Mammary epithelial cell (primary cell): ENCODE results near the gene MCU.

Experiments used
- EZH2 ChIP-seq: IDR thresholded peaks from 2 replicates; pipeline ENCODE4 v1.6.1; 2012; ENCODE audit warnings: low read length, inconsistent platforms, borderline replicate concordance
- TF ChIP-seq, protein P1 (sequence below), 2 donors: IDR thresholded peaks in 1 of 2; conservative IDR thresholded peaks in 1 of 2; 2 replicates each; pipeline ENCODE4 v1.5.1; 2011 to 2012; ENCODE audit warnings: inconsistent platforms in 2 of 2, low read length in 2 of 2, mild to moderate bottlenecking in 2 of 2, control low read depth in 1 of 2, low read depth in 1 of 2; ENCODE audit not compliant: insufficient read depth in 1 of 2; ENCODE audit errors: extremely low read depth in 1 of 2

DNA sequence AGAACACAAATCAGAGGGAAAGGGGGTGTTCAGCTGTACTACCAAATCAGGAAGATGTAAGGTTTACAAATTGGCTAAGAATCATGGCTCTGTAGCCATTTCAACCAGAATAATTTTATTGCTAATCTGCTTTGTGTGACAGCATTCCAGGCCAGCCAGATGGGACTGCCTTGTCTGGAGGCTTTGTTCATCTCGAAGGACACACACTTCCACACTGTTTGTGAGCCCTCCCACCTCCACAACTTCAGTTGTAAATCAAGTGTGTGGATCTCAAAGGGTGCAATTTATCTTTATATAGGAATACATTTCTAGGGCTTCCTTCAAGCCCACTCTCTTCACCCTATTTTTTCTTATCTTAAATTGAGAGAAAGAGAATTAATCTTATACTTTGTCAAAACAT is 194.7 kb downstream of the MCU start:
- no peak for TF ChIP-seq EZH2
- TF ChIP-seq, protein P1, sequence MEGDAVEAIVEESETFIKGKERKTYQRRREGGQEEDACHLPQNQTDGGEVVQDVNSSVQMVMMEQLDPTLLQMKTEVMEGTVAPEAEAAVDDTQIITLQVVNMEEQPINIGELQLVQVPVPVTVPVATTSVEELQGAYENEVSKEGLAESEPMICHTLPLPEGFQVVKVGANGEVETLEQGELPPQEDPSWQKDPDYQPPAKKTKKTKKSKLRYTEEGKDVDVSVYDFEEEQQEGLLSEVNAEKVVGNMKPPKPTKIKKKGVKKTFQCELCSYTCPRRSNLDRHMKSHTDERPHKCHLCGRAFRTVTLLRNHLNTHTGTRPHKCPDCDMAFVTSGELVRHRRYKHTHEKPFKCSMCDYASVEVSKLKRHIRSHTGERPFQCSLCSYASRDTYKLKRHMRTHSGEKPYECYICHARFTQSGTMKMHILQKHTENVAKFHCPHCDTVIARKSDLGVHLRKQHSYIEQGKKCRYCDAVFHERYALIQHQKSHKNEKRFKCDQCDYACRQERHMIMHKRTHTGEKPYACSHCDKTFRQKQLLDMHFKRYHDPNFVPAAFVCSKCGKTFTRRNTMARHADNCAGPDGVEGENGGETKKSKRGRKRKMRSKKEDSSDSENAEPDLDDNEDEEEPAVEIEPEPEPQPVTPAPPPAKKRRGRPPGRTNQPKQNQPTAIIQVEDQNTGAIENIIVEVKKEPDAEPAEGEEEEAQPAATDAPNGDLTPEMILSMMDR (conservative IDR thresholded peaks at IDR 0.05 in 1 of 2, IDR thresholded peaks at IDR 0.05 in 1 of 2; ENCODE audit: extremely low read depth in 1 of 2, insufficient read depth in 1 of 2, low read depth in 1 of 2, low read length in 2 of 2), result no peak
